M059J (cell line): ENCODE results near the gene AGAP1. TPM values are rescaled to one million over a fixed set of nuclear protein-coding genes. Genes with fewer than 3 reads are reported as not detected.

ENCODE experiments used
- DNase-seq: peaks from one replicate; pipeline ENCODE4 v3.0.0-alpha.2; 2012; ENCODE audit warnings: low read depth
- total RNA-seq: library from RNA; depleted of rRNA; stranded (reverse); fragments of >200 nt; shearing (Covaris generic); gene quantifications from 2 replicates; pipeline ENCODE4 v1.2.3, GENCODE V29; 2014

The AGAP1 gene
- total RNA-seq, 1 experiment from 2014 or later = 8.7 TPM

GRCh38 chr2:235917506-235917905 lies 423.7 kb downstream of the AGAP1 start:
- no peak for DNase-seq

GRCh38 chr2:235918876-235919275 lies 425.0 kb downstream of the AGAP1 start:
- no peak for DNase-seq

- DNase-seq = no peak
Observed at GRCh38 chr2:235920216-235920865, 426.5 kb downstream of the AGAP1 start.

- DNase-seq = no peak
Observed at GRCh38 chr2:235921508-235922191, 427.8 kb downstream of the AGAP1 start.

GRCh38 chr2:235922839-235923238 lies 429.0 kb downstream of the AGAP1 start:
- no peak for DNase-seq

GRCh38 chr2:235923859-235924674 lies 430.2 kb downstream of the AGAP1 start:
- no peak for DNase-seq

GRCh38 chr2:235924675-235925063 lies 430.8 kb downstream of the AGAP1 start:
- DNase-seq = no peak

- no peak for DNase-seq
Observed at GRCh38 chr2:235925250-235925919, 431.5 kb downstream of the AGAP1 start.

- DNase-seq = no peak
Observed at GRCh38 chr2:235926229-235926628, 432.4 kb downstream of the AGAP1 start.

GRCh38 chr2:235928751-235929370 lies 435.0 kb downstream of the AGAP1 start:
- no peak for DNase-seq

GRCh38 chr2:235930701-235931100 lies 436.9 kb downstream of the AGAP1 start:
- no peak for DNase-seq

GRCh38 chr2:235931676-235932075 lies 437.8 kb downstream of the AGAP1 start:
- no peak for DNase-seq

GRCh38 chr2:235934059-235934773 lies 440.4 kb downstream of the AGAP1 start:
- DNase-seq = peak; percentile 3

GRCh38 chr2:235934774-235935484 lies 441.1 kb downstream of the AGAP1 start:
- no peak for DNase-seq

- no peak for DNase-seq
Observed at GRCh38 chr2:235935773-235936172, 441.9 kb downstream of the AGAP1 start.

- DNase-seq = no peak
Observed at GRCh38 chr2:235936493-235936892, 442.6 kb downstream of the AGAP1 start.

GRCh38 chr2:235937087-235937486 lies 443.2 kb downstream of the AGAP1 start:
- no peak for DNase-seq

- DNase-seq = no peak
Observed at GRCh38 chr2:235937526-235937925, 443.7 kb downstream of the AGAP1 start.

- no peak for DNase-seq
Observed at GRCh38 chr2:235937936-235938335, 444.1 kb downstream of the AGAP1 start.

- DNase-seq = no peak
Observed at GRCh38 chr2:235938611-235939010, 444.8 kb downstream of the AGAP1 start.
